Hepatic stellate cell (primary cell): ENCODE data around the gene NIPBL.
"Not testable (repeated sequence)": the region's sequence is repeated elsewhere in the genome, so short reads cannot be mapped to it uniquely, and the experiment has no call there.

Source experiments
- DNase-seq: peaks from one replicate; pipeline ENCODE4 v3.0.0; 2011; ENCODE audit warnings: low spot score

The NIPBL gene

GRCh38 chr5:36901077-36901476, 24.5 kb downstream of the NIPBL start:
- not testable (repeated sequence) for DNase-seq

DNA sequence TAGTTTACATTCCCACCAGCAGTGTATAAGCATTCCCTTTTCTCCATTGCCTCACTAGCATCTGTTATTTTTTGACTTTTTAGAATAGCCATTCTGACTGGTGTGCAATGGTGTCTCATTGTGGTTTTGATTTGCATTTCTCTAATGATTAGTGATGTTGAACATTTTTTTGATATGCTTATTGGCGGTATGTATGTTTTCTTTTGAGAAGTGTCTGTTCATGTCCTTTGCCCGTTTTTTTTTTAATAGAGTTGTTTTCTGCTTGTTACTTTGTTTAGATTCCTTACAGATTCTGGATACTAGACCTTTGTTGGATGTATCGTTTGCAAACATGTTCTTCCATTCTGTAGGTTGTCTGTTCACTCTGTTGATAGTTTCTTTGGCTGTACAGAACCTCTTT, 25.3 kb downstream of the NIPBL start:
- DNase-seq, result no peak

DNA sequence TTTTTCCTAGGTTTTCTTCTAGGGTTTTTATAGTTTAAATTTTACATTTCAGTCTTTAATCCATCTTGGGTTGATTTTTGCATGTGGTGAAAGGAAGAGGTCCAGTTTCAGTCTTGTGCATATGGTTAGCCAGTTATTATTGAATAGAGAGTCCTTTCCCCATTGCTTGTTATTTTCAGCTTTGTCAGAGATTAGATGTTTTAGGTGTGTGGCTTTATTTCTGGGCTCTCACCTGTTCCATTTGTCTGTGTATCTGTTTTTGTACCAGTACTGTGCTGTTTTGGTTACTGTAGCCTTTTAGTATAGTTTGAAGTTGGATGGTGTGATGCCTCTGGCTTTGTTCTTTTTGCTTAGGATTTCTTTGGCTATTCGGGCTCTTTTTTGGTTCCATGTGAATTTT, 25.8 kb downstream of the NIPBL start:
- no peak for DNase-seq

DNA sequence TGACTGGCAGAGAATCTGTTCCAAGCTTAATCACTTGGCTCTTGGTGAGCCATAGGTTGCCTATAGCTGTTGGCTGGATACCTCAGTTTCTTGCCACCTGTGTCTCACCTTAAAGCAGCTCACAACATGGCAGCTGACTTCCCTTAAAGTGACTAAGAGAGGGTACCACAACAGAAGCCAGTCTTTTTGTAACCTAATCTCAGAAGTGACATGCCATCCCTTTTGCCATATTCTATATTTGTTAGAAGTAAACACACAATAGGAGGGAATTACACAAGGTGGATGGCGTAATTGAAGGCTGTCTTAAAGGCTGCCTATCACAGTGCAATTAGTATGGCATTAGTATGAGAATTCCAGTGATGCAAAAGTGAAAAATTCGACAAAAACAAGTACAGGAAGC, 28.1 kb downstream of the NIPBL start:
- no peak for DNase-seq

- DNase-seq, result no peak
These were observed 32.1 kb downstream of the NIPBL start for GRCh38 chr5:36908544-36909260.

GRCh38 chr5:36915653-36916052, 39.1 kb downstream of the NIPBL start:
- no peak for DNase-seq

DNA sequence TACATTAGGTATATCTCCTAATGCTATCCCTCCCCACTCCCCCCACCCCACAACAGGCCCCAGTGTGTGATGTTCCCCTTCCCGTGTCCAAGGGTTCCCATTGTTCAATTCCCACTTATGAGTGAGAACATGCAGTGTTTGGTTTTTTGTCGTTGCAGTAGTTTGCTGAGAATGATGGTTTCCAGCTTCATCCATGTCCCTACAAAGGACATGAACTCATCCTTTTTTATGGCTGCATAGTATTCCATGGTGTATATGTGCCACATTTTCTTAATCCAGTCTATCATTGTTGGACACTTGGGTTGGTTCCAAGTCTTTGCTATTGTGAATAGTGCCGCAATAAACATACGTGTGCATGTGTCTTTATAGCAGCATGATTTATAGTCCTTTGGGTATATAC, 40.0 kb downstream of the NIPBL start:
- not testable (repeated sequence) for DNase-seq

- not testable (repeated sequence) for DNase-seq
These were observed 40.8 kb downstream of the NIPBL start for GRCh38 chr5:36917358-36917757.

DNA sequence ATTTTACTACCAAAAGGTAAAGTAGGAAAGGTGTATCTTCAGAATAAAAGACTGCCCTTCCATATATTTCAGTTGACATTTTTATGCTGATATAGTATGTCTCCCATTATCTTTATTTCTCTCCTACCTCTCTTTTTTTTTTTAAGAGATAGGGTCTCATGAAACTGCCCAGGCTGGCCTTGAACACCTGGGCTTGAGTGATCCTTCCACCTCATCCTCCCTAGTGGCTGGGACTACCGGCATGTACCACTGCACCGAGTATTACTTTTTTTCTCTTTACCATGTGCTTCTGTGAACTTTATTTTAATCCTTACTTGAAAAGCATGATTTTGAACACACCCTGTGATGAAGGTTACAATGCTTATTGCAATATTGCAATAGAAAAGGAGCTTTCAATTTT, 42.7 kb downstream of the NIPBL start:
- no peak for DNase-seq

DNA sequence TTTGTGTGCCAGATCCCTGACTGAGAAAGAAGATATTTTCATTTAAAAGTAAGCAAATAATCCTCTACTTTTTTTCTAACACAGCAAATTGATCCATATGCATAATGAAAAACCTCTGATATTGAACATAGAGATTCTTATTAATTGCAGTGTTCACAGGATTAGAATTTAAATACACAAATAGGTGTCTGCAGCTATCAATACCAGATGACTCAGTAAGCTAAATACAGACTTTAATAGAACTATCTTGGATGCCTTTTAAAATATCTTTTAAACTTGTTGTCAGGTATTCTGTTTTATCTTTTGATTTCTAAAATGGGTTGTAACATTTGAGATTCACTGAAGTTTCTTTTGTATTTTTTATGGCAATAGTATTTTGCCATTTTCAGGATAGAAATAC, 43.1 kb downstream of the NIPBL start:
- DNase-seq, result no peak

GRCh38 chr5:36928947-36929346, 52.4 kb downstream of the NIPBL start:
- DNase-seq, result no peak

DNA sequence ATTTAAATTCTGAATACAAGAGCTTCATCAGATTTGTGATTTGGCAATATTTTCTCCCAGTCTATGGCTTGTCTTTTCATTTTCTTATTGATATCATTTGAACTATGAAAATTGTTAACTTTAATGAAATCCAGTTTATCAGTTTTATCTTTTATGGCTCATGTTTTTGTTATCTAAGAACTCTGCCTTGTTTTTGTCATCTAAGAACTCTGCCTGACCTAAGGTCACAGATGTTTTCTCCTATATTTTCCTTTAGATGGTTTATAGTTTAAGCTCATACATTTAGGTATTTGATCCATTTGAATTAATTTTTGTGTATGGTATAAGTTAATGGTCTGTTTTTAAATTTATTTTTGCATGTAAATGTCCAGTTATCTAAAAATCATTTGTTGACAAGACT, 52.9 kb downstream of the NIPBL start:
- DNase-seq, result no peak

DNA sequence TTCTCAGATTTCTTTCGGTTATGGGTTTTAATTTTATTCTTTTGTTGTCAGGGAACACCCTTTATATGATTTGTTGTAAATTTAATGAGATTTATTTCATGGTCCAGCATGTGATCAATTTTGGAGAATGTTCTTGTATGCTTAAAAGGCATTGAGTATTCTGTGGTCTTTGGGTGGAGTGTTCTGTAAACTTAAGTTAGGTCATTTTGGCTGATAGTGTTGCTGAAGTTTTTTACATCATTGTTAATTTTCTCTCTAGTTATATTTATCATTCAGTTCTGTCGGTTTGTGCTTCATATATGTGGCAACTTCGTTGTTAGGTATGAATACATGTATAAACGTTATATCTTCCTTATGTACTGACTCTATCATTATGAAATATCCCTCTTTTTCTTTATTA, 55.5 kb downstream of the NIPBL start:
- DNase-seq, result no peak

GRCh38 chr5:36932699-36933098, 56.1 kb downstream of the NIPBL start:
- DNase-seq, result no peak

GRCh38 chr5:36934740-36935356, 58.3 kb downstream of the NIPBL start:
- no peak for DNase-seq

DNA sequence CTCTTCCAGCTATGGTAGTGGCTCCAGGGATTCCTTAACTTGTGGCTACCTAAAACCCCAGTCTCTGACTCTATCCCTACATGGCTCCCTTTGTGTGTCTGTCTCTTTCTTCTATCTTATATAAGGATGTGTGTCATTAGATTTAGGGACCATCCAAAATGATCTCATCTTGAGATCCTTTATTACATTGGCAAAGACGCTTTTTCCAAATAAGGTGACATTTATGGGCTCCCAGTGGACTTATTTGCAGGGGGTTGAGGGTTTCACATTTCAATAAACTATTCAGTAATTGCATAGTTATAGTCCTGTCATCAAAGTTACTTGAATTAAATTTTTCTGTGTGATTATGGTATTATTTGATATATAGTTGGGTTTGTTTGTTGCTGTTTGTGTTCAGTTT, 59.2 kb downstream of the NIPBL start:
- no peak for DNase-seq

GRCh38 chr5:36936309-36936708, 59.7 kb downstream of the NIPBL start:
- DNase-seq, result no peak

- DNase-seq, result no peak
These were observed 61.6 kb downstream of the NIPBL start for GRCh38 chr5:36938129-36938528.

DNA sequence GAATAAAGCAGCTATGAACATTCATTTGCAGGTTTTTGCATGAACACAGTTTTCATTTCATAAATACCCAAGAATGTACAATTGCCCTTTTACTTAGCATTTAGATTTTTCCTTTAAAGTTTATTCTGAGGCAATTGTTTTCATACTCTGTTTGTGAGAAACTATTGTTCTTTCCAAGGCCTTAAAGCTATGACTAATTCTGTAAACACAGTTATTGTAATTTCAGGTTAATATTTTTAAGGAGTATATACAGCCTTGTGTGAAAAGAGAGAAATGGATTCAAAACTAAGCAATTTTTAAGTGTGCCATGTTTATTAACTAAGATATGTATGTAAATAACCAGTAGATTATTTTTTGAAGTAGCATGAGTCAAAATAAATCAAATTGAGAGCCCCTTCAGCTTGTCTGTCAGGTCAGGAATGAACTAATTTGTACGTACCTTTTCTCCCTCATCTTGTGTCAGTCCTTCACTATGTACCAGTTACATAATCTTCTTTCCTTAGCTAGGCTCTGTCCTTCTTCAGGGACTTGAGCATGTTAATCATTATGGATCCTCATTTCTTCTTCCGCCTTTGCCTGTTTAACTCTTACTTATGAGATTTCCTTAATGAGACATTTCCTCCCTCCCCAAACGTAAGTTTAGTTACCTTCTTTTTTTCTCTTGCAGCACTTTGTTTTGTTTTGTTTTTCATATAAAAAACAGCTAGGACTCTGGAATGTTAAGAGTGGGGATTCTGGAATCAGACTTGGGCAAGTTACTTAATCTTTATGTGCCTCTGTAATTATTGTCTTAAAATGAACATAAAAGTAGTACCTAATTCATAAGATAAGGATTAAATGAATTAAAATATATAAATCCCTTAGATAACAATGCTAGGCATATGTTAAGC, 63.6 kb downstream of the NIPBL start:
- no peak for DNase-seq

GRCh38 chr5:36943584-36943983, 67.0 kb downstream of the NIPBL start:
- DNase-seq, result no peak

GRCh38 chr5:36944024-36944423, 67.5 kb downstream of the NIPBL start:
- DNase-seq, result no peak

- no peak for DNase-seq
These were observed 68.1 kb downstream of the NIPBL start for GRCh38 chr5:36944607-36945225.

GRCh38 chr5:36945687-36946086, 69.1 kb downstream of the NIPBL start:
- no peak for DNase-seq
